HG03097 (cell line): ENCODE results near the gene PALM3.
A peak's percentile ranks its signal among the peaks of the same experiment; 100 is the strongest.

ENCODE experiments used
- ATAC-seq: cut with Tn5 transposase; IDR thresholded peaks from one replicate; pipeline ENCODE4 v1.9.1; 2021; ENCODE audit not compliant: unreplicated experiment, low FRiP score

Gene PALM3

GRCh38 chr19:14005349-14006084 is 56.4 kb downstream of the PALM3 start:
- peak; percentile 26 for ATAC-seq

- no peak for ATAC-seq
Observed at GRCh38 chr19:14004619-14005348, 57.1 kb downstream of the PALM3 start.
